IMR-90 (cell line): Measurements from ENCODE around the gene SLC6A2. TPM values are rescaled to one million over a fixed set of nuclear protein-coding genes. Genes with fewer than 3 reads are reported as not detected.

Experiments
- ATAC-seq: fragments of 200-7000 bp; cut with Tn5 transposase; 2 replicates; pipeline ENCODE4 v1.9.1; 2020; ENCODE audit warnings: low read depth, mild to moderate bottlenecking, moderate library complexity
- BruUV-seq: library from RNA; stranded (reverse); fragments of 400-500 nt; replicated peaks from 2 replicates; lab custom pipeline; 2021; lab: Mats Ljungman, UMichigan
- CTCF ChIA-PET: fragments of 300-600 bp; formaldehyde crosslinking; extraction: SDS; loops from one replicate; lab custom pipeline; 2021; ENCODE audit warnings: antibody characterized with exemption; lab: Yijun Ruan, JAX
- POLR2A ChIA-PET: fragments of 300-600 bp; sonication (Branson Sonifier 250); formaldehyde crosslinking; loops from one replicate; lab custom pipeline; 2022; ENCODE audit warnings: antibody characterized with exemption; ENCODE audit not compliant: unreplicated experiment; lab: Charles Lee
- DNase-seq: peaks from one replicate; pipeline ENCODE4 v3.0.0; 2013
- H2AFZ ChIP-seq: replicated peaks from 2 replicates; pipeline ENCODE3; 2013; ENCODE audit warnings: low read length, mild to moderate bottlenecking; ENCODE audit not compliant: poor library complexity
- H2AK5ac ChIP-seq: 2 replicates; pipeline ENCODE4 v1.6.1; 2013; ENCODE audit warnings: low read depth, low read length, inconsistent platforms
- H2AK9ac ChIP-seq: replicated peaks from 2 replicates; pipeline ENCODE3; 2013; ENCODE audit warnings: mild to moderate bottlenecking, low read depth, low read length, moderate library complexity; ENCODE audit not compliant: poor library complexity
- H2BK120ac ChIP-seq: 2 replicates; pipeline ENCODE4 v1.6.1; 2013; ENCODE audit warnings: low read depth, low read length, inconsistent platforms
- H2BK15ac ChIP-seq: 3 replicates; pipeline ENCODE4 v1.6.1; 2013; ENCODE audit warnings: low read depth, low read length, inconsistent platforms
- H2BK20ac ChIP-seq: 2 replicates; pipeline ENCODE4 v1.6.1; 2013; ENCODE audit warnings: low read depth, mild to moderate bottlenecking, inconsistent platforms, low read length, moderate library complexity
- H2BK5ac ChIP-seq: 2 replicates; pipeline ENCODE4 v1.6.1; 2013; ENCODE audit warnings: mild to moderate bottlenecking, low read depth, low read length, inconsistent platforms; ENCODE audit not compliant: poor library complexity, severe bottlenecking
- H3K14ac ChIP-seq: replicated peaks from 2 replicates; pipeline ENCODE4 v1.6.1; 2013; ENCODE audit warnings: low read depth, low read length, inconsistent platforms
- H3K18ac ChIP-seq: 2 replicates; pipeline ENCODE4 v1.6.1; 2013; ENCODE audit warnings: low read depth, low read length, control low read depth
- H3K23ac ChIP-seq: 2 replicates; pipeline ENCODE4 v1.6.1; 2013; ENCODE audit warnings: low read depth, low read length, inconsistent platforms
- H3K27ac ChIP-seq: 2 replicates; pipeline ENCODE4 v1.5.1; 2013; ENCODE audit warnings: mild to moderate bottlenecking, control low read depth, low read length; ENCODE audit not compliant: insufficient read depth
- H3K27me3 ChIP-seq: 2 replicates; pipeline ENCODE4 v1.6.1; 2013; ENCODE audit warnings: low read length; ENCODE audit not compliant: control insufficient read depth, insufficient read depth
- H3K36me3 ChIP-seq: 2 replicates; pipeline ENCODE4 v1.6.1; 2013; ENCODE audit warnings: low read length, mixed read lengths; ENCODE audit not compliant: control insufficient read depth, insufficient read depth
- H3K4ac ChIP-seq: 2 replicates; pipeline ENCODE4 v1.6.1; 2013; ENCODE audit warnings: low read depth, low read length, inconsistent platforms
- H3K4me1 ChIP-seq: 2 replicates; pipeline ENCODE4 v1.6.1; 2013; ENCODE audit warnings: low read length, mixed read lengths; ENCODE audit not compliant: control insufficient read depth, insufficient read depth
- H3K4me2 ChIP-seq: 2 replicates; pipeline ENCODE4 v1.6.1; 2013; ENCODE audit warnings: low read depth, mild to moderate bottlenecking, control low read depth, low read length, moderate library complexity
- H3K4me3 ChIP-seq: 2 replicates; pipeline ENCODE4 v1.5.1; 2013; ENCODE audit warnings: low read depth, mild to moderate bottlenecking, control low read depth, low read length, moderate library complexity; ENCODE audit not compliant: insufficient read depth
- H3K56ac ChIP-seq: 2 replicates; pipeline ENCODE4 v1.6.1; 2013; ENCODE audit warnings: low read length, inconsistent platforms; ENCODE audit not compliant: insufficient read depth; ENCODE audit errors: extremely low read depth
- H3K79me1 ChIP-seq, 2 experiments: 2 replicates each; pipeline ENCODE4 v1.6.1; 2013; ENCODE audit warnings: low read length in 2 of 2, inconsistent platforms in 1 of 2, low read depth in 1 of 2
- H3K9ac ChIP-seq: 2 replicates; pipeline ENCODE4 v1.6.1; 2013; ENCODE audit warnings: low read depth, low read length, control low read depth
- H3K9me1 ChIP-seq: 2 replicates; pipeline ENCODE4 v1.6.1; 2013; ENCODE audit warnings: low read length, inconsistent platforms; ENCODE audit not compliant: insufficient read depth
- H3K9me3 ChIP-seq: 2 replicates; pipeline ENCODE4 v1.6.1; 2013; ENCODE audit warnings: low read length; ENCODE audit not compliant: control insufficient read depth, insufficient read depth
- H4K20me1 ChIP-seq: 2 replicates; pipeline ENCODE4 v1.6.1; 2013; ENCODE audit warnings: low read length, inconsistent platforms; ENCODE audit not compliant: insufficient read depth
- H4K5ac ChIP-seq: 2 replicates; pipeline ENCODE4 v1.6.1; 2013; ENCODE audit warnings: mild to moderate bottlenecking, low read depth, low read length, control low read depth
- H4K8ac ChIP-seq, 2 experiments: 2 replicates each; pipeline ENCODE4 v1.6.1; 2013; ENCODE audit warnings: low read depth in 2 of 2, low read length in 2 of 2, control low read depth in 1 of 2, inconsistent platforms in 1 of 2
- H4K91ac ChIP-seq: 2 replicates; pipeline ENCODE4 v1.6.1; 2013; ENCODE audit warnings: low read depth, low read length, inconsistent platforms; ENCODE audit not compliant: insufficient read depth
- CEBPB ChIP-seq: IDR thresholded peaks from 2 replicates; pipeline ENCODE4 v1.6.1; 2012; ENCODE audit warnings: low read depth, low read length, improper control_type of control experiment
- FOS ChIP-seq: fragments of 150-350 bp; IDR thresholded peaks from 2 replicates; pipeline ENCODE4 v1.6.1; 2016; ENCODE audit warnings: low read depth, low read length
- MAFK ChIP-seq: IDR thresholded peaks from 2 replicates; pipeline ENCODE4 v1.6.1; 2012; ENCODE audit warnings: low read depth, low read length, improper control_type of control experiment
- POLR2A ChIP-seq: IDR thresholded peaks from 2 replicates; pipeline ENCODE4 v1.6.1; 2012; ENCODE audit warnings: mild to moderate bottlenecking, low read depth, low read length
- RAD21 ChIP-seq: IDR thresholded peaks from 2 replicates; pipeline ENCODE4 v1.6.1; 2012; ENCODE audit warnings: low read length, improper control_type of control experiment
- RFX5 ChIP-seq: IDR thresholded peaks from 2 replicates; pipeline ENCODE4 v1.8.0; 2012; ENCODE audit warnings: low read depth, mild to moderate bottlenecking, low read length, moderate library complexity
- SMC3 ChIP-seq: fragments of 150-350 bp; IDR thresholded peaks from 2 replicates; pipeline ENCODE4 v1.6.1; 2016; ENCODE audit warnings: low read depth, mild to moderate bottlenecking, antibody characterized with exemption, low read length, moderate library complexity
- WGBS, 2 experiments: methylation state at CpG; one replicate each; pipeline versions ENCODE4 v1.1.5 to v1.1.7; 2013; ENCODE audit warnings: missing lambda C conversion rate in 2 of 2; ENCODE audit not compliant: insufficient read length in 1 of 2; ENCODE audit errors: extremely low coverage in 2 of 2; 5-methylcytosine and 5-hydroxymethylcytosine counted together
- dilution Hi-C: fragments of 300-500 bp; cut with HindIII; formaldehyde crosslinking; loops from one replicate; pipeline ENCODE4 v1.14.3; 2018; ENCODE audit warnings: low sequenced_read_pairs; ENCODE audit not compliant: unreplicated experiment
- in situ Hi-C: fragments of 300-500 bp; cut with MboI; formaldehyde crosslinking; loops from 3 replicates; pipeline ENCODE4 v1.14.3; 2019; ENCODE audit warnings: low sequenced_read_pairs, inconsistent platforms, mixed read lengths
- intact Hi-C: fragments of 100-400 bp; cut with micrococcal nuclease; formaldehyde crosslinking; loops from 2 replicates; pipeline ENCODE4 v1.10.0; 2022
- polyA plus RNA-seq, 3 experiments: library from polyadenylated mRNA; depleted of rRNA; stranded (reverse); fragments of >200 nt; gene quantifications; 2 replicates each; pipeline ENCODE4 v1.2.3, GENCODE V29; 2012; ENCODE audit warnings: low replicate concordance in 1 of 3
- total RNA-seq: library from RNA; depleted of rRNA; stranded (reverse); fragments of >200 nt; gene quantifications from 2 replicates; pipeline ENCODE4 v1.2.3, GENCODE V29; 2012

Gene SLC6A2
- total and polyA plus RNA-seq, 2 of the 4 experiments (the other 2 are of a cell fraction) = not detected

DNA sequence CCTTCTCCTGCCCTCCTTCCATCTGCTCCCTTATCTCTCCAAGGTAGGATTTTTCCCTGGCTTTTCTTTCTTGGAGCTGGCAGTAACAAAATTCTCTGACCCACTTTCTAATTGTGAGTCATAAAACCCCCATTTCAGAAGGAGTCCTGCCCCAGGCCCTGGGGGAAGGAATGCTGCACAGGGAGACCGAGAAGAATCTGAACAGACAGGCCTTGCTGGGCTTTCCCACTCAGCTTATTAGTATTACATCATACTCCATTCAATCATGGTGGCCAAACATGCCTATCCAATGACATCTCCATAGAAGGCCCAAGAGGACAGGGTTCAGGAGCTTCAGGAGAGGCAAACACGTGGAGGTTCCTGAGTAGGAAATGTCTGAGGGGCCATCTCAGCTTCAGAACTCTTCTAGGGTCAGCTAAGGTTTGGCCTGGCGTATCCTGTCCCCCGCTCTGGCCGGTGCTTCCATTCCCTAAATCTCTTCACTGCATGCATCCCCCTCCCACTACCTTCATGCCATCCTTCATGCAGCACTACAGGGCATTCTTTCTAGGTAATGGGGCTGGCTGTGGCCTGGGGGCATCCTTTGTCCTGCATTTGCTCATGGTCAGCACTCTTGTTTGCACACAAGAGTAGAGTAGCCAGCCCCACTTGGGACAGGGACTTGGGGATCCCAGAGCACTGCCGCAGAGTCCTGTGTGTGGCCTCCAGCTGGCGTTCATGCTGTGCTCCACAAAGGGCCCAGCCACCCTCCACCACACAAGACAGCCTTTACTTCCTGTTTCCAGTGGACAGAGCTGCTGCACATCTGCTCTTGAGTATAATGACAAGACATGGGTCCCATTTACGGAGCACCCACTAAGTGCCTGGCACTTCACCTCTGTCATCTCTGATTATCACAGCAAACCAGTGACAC lies 8.2 kb downstream of the SLC6A2 start:
- no peak overlapping the region for H3K18ac ChIP-seq
- 44% methylated on average over 4 of the region's 8 CpGs; no CpG with 5 or more reads in 1 of the 2 experiments for WGBS, 2 experiments

More for the DNA sequence above, 8.2 kb downstream of the SLC6A2 start:
- no peaks in the 10 kb centered on the region for H3K4me1 ChIP-seq
- no peak overlapping the region for H3K9ac ChIP-seq
- CTCF ChIA-PET = interaction anchor here (0.6 kb wide), 1 partner anchor 1498 kb away, joined by 3 read pairs; no protein-coding TSS in a partner anchor
- H2AFZ ChIP-seq = no peak overlapping the region
- H3K27me3 ChIP-seq = peaks cover 29% of the 10 kb centered on the region
- H2BK5ac ChIP-seq = no peak overlapping the region
- H3K4ac ChIP-seq = no peak overlapping the region
- H3K9me3 ChIP-seq = peaks cover 2% of the 10 kb centered on the region; the same call in 1 of the 2 replicates
- H3K14ac ChIP-seq = no peak overlapping the region
- no peak overlapping the region for H3K4me2 ChIP-seq
- H2AK9ac ChIP-seq = no peak overlapping the region
- POLR2A ChIA-PET = no interaction called here
- no peaks in the 10 kb centered on the region for H3K9me1 ChIP-seq
- no peak overlapping the region for H2AK5ac ChIP-seq
- no TSS peak for BruUV-seq
- no peak overlapping the region for H3K4me3 ChIP-seq
- DNase-seq (no peak), ATAC-seq (no peak)
- H2BK120ac ChIP-seq = no peak overlapping the region
- no peak overlapping the region for H3K27ac ChIP-seq
- H2BK20ac ChIP-seq = no peak overlapping the region
- no peak overlapping the region for H3K56ac ChIP-seq
- intact Hi-C loops (no loop called here), in situ Hi-C loops (no loop called here), dilution Hi-C loops (no loop called here)
- no peak overlapping the region for H3K23ac ChIP-seq
- H3K79me1 ChIP-seq = no peaks in the 10 kb centered on the region
- no peak overlapping the region for H4K91ac ChIP-seq
- H3K36me3 ChIP-seq = no peaks in the 10 kb centered on the region
- H4K8ac ChIP-seq = no peak overlapping the region
- no peaks in the 10 kb centered on the region for H4K20me1 ChIP-seq
- TF ChIP-seq FOS = no peak
- TF ChIP-seq POLR2A = no peak
- TF ChIP-seq CEBPB = no peak
- TF ChIP-seq SMC3 = no peak
- TF ChIP-seq MAFK = no peak
- no peak for TF ChIP-seq RFX5
- TF ChIP-seq RAD21 = no peak
- no peak overlapping the region for H4K5ac ChIP-seq
- no peak overlapping the region for H2BK15ac ChIP-seq
